Fibroblast of mammary gland (primary cell): ENCODE results near the gene LYSMD3.

ENCODE experiments used
- DNase-seq: peaks from one replicate; pipeline ENCODE4 v3.0.0-alpha.2; 2010; ENCODE audit warnings: low read depth
- H3K4me3 ChIP-seq: 2 replicates; pipeline ENCODE4 v1.5.1; 2011; ENCODE audit warnings: low read depth, mild to moderate bottlenecking, low read length, moderate library complexity; ENCODE audit not compliant: control insufficient read depth
- TF ChIP-seq, protein P1 (sequence below): conservative IDR thresholded peaks from 2 replicates; pipeline ENCODE4 v1.5.1; 2011; ENCODE audit warnings: low read depth, low read length, inconsistent platforms; ENCODE audit not compliant: control insufficient read depth, insufficient read depth

Gene LYSMD3

DNA sequence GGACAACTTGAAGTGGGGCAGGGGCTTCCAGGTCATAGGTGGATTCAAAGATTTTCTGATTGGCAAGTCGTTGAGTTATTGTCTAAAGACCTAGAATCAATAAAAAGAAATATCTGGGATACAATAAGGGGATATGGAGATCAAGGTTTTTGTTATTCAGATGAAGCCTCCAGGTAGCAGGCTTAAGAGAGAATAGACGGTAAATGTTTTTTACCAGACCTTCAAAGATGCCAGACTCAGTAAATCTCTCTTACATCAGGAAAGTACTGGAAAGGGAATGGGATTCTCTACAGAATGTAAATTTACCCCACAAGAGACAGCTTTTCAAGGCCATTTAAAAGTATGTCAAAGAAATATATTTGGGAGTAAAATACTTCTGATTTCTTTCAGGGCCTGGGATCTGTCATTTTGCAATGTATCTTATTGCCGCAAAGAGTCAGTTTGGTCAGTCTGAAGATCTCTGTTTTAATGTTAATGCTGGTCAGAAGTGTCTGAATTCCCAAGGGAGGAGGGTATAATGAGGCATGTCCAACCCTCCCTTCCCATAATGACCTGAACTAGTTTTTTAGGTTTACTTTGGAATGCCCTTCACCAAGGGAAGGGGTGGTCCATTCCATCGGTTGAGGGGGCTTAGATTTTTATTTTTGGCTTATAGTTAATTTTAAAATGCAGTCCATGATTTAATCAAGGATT lies 13.6 kb upstream of the LYSMD3 start:
- no peak for DNase-seq
- TF ChIP-seq, protein P1, sequence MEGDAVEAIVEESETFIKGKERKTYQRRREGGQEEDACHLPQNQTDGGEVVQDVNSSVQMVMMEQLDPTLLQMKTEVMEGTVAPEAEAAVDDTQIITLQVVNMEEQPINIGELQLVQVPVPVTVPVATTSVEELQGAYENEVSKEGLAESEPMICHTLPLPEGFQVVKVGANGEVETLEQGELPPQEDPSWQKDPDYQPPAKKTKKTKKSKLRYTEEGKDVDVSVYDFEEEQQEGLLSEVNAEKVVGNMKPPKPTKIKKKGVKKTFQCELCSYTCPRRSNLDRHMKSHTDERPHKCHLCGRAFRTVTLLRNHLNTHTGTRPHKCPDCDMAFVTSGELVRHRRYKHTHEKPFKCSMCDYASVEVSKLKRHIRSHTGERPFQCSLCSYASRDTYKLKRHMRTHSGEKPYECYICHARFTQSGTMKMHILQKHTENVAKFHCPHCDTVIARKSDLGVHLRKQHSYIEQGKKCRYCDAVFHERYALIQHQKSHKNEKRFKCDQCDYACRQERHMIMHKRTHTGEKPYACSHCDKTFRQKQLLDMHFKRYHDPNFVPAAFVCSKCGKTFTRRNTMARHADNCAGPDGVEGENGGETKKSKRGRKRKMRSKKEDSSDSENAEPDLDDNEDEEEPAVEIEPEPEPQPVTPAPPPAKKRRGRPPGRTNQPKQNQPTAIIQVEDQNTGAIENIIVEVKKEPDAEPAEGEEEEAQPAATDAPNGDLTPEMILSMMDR: no peak
- no peak overlapping the region for H3K4me3 ChIP-seq

DNA sequence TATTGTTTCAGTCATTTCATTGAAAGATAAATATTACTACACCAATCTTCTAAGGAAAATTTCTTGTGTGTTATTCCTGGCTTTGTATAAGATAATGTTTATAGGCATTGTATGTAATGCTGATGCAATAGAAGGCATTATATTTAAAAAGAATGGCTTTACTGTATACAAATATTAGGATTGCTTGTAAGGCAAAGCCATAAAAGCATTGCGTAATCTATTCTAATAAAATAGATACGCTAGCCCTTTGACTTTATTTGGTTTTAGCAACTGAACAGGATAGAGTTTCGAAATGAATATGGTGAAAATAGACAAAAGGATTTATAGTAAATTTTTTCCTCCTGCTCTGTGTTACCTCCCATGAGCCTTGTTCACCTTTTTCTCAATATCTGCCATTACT lies 5.5 kb upstream of the LYSMD3 start:
- TF ChIP-seq, protein P1: no peak
- no peak overlapping the region for H3K4me3 ChIP-seq
- no peak for DNase-seq

DNA sequence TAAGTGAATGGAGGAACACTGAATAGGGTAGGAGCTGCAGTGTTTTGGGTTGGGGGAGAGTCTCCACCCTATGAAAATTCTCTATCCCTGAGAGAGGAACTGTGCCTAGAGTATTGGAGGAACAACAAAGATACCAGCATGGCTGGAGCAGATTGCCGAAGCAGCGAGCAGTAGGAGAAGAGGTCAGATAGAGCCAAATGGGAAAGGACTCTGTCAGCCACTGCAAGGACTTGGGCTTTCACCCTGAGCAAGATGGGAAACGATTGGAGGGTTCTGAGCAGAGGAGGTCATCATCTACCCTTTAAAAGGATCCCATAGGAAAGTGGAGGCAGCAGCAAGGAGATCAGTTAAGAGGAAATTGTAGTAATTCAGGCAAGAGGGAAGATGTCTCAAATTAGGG lies 4.4 kb upstream of the LYSMD3 start:
- TF ChIP-seq, protein P1: no peak
- H3K4me3 ChIP-seq: no peak overlapping the region
- no peak for DNase-seq

DNA sequence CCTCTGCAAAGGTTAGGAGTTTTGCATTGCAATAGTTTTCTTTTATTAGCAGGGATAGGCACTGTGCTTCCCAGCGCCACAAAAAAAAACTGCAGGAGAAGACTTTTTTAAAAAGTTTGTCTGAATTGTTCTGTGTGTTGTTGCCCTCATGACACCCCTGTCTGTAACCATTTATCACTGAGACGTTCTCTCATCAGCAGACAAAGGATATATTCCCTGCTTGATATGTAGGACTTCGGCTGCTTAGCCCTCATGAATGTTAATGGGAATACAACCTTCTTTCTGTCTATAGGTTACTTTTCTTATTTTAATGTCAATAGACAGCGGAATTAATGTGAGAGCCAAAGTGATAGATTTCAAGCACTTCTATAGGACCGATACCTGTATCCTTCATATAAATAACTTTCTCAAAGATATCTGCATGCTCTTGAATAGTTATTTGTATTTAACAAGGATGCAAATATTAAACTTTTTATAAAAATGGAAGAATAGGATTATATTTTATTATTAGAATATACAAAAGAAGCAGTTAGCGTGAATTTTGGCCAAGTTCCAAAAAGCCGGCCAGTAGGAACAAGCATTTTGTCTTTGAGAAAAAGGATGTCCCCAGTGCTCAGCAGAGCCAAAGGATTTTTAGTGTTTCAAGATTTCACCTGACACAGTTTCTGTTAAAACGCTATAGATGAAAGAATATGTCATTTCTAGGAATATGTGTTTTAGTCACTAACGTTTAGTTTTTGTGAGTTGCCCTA lies 1.5 kb upstream of the LYSMD3 start:
- H3K4me3 ChIP-seq: no peak overlapping the region
- TF ChIP-seq, protein P1: no peak
- no peak for DNase-seq

DNA sequence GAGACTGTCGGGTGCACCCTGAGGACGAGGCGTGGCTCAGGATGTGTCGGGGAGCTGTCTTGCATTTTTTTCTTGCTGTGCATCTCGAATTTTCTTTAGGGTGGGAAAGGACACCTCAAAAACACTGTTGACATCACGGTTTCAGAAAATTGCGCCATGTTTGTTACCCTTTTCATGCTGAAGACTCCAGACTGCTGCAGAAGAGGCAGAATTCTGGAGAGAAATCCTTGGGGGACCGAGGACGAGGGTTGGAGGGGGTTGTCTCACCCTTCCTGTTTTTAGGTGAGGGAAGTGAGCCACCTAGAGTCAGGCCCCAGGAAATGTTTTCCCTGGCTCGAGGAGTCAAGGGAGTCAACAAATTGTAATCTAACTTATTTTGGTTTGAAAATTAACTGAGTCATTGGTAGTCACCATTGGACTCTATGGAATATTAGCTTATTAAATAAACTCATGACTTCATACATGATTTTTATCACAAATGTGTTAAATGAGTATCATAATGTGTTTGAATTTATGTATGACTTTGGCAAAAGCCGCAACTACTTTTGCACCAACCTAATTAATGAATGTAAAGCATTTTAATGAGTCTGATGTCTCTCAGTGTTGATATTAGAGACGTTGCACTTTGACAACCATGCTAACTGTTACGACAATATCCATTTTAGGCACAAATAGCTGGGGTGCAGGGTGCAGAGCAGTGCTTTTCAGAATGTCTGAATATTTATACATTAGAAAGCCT lies 724 bp upstream of the LYSMD3 start:
- peak; percentile 89 for DNase-seq
- peak overlapping the region; percentile 100 for H3K4me3 ChIP-seq
- TF ChIP-seq, protein P1: peak; percentile 80

DNA sequence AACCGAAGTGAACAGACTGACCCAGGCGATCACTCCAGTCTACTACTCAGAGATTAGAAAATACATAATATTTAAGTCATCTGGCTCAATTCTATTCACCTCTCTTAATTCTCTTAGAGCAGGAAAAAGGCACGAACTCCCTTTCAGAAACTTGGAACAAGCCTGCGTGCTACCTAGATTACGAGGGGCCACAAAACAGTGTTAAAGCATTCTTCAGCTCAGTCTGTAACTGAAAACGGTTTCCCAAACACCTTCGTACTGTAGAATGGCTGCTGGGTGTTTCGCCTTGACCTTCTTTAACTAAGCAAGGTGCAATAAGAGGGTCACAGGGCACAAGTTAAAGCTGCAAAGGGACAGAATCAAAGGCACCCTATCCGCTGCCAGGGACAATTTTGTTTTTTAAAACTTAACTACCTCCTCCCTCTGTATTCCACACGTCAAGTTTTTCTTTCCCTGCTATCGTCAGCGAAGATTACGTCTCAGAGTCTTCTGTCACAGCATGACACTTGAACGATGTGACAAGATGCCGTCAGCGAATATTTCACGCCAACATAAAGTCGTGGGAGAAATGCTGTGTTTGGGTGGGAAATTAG lies 687 bp downstream of the LYSMD3 start:
- TF ChIP-seq, protein P1: no peak
- peak; percentile 23 for DNase-seq

More for the DNA sequence above, 687 bp downstream of the LYSMD3 start:
- peak overlapping the region; percentile 100 for H3K4me3 ChIP-seq
